PFSK-1 (cell line): ENCODE data around the gene STRA6.

Source experiments
- FOXP2 ChIP-seq: optimal IDR thresholded peaks from 2 replicates; pipeline ENCODE3; 2011; ENCODE audit warnings: borderline replicate concordance, control low read depth, inconsistent platforms; ENCODE audit not compliant: insufficient read depth; ENCODE audit errors: extremely low read length, extremely low read depth
- POLR2AphosphoS5 ChIP-seq: IDR thresholded peaks from 2 replicates; pipeline ENCODE4 v1.6.1; 2012; ENCODE audit warnings: low read depth, mild to moderate bottlenecking, control low read depth, low read length, moderate library complexity
- REST ChIP-seq, 2 experiments: IDR thresholded peaks; 2 replicates each; pipeline versions ENCODE4 v1.6.1 to v1.8.0; 2011 to 2012; ENCODE audit warnings: low read depth in 2 of 2, low read length in 2 of 2, control low read depth in 1 of 2, inconsistent platforms in 1 of 2, mild to moderate bottlenecking in 1 of 2, moderate library complexity in 1 of 2; ENCODE audit not compliant: insufficient read depth in 1 of 2
- SIN3A ChIP-seq: IDR thresholded peaks from 2 replicates; pipeline ENCODE4 v1.6.1; 2012; ENCODE audit warnings: mild to moderate bottlenecking, low read length, moderate library complexity, borderline replicate concordance; ENCODE audit not compliant: insufficient read depth
- TAF1 ChIP-seq: IDR thresholded peaks from 2 replicates; pipeline ENCODE4 v1.6.1; 2012; ENCODE audit warnings: low read length, control low read depth, borderline replicate concordance; ENCODE audit not compliant: insufficient read depth

STRA6 gene

GRCh38 chr15:74209560-74209958, 7.0 kb upstream of the STRA6 start:
- TF ChIP-seq FOXP2 (no peak), TAF1 (no peak), SIN3A (no peak), POLR2AphosphoS5 (no peak), REST (IDR thresholded peaks at IDR 0.05; ENCODE audit: insufficient read depth in 1 of 2, low read depth in 2 of 2, low read length in 2 of 2) (no peak)

GRCh38 chr15:74208901-74209559, 6.4 kb upstream of the STRA6 start:
- TF ChIP-seq REST (IDR thresholded peaks at IDR 0.05; ENCODE audit: insufficient read depth in 1 of 2, low read depth in 2 of 2, low read length in 2 of 2) (no peak), FOXP2 (no peak), TAF1 (no peak), SIN3A (no peak), POLR2AphosphoS5 (no peak)

- no peak for TF ChIP-seq TAF1
- no peak for TF ChIP-seq POLR2AphosphoS5
- TF ChIP-seq SIN3A: no peak
- TF ChIP-seq FOXP2: no peak
- TF ChIP-seq REST (IDR thresholded peaks at IDR 0.05; ENCODE audit: insufficient read depth in 1 of 2, low read depth in 2 of 2, low read length in 2 of 2): no peak
These were observed 5.9 kb upstream of the STRA6 start for GRCh38 chr15:74208496-74208895.

- TF ChIP-seq POLR2AphosphoS5 (no peak), FOXP2 (no peak), REST (IDR thresholded peaks at IDR 0.05; ENCODE audit: insufficient read depth in 1 of 2, low read depth in 2 of 2, low read length in 2 of 2) (no peak), TAF1 (no peak), SIN3A (no peak)
These were observed 5.3 kb upstream of the STRA6 start for GRCh38 chr15:74207652-74208440.
